BE2C (cell line): ENCODE results near the gene G2E3.
"Not testable (repeated sequence)": the region's sequence is repeated elsewhere in the genome, so short reads cannot be mapped to it uniquely, and the experiment has no call there.

Experiments
- DNase-seq: peaks from one replicate; pipeline ENCODE4 v3.0.0-alpha.2; 2020
- H3K27me3 ChIP-seq: fragments of 250-450 bp; sonication (Bioruptor Pico); 2 replicates; pipeline ENCODE4 v1.5.1; 2020; ENCODE audit warnings: mild to moderate bottlenecking
- H3K36me3 ChIP-seq: fragments of 250-450 bp; sonication (Bioruptor Pico); 2 replicates; pipeline ENCODE4 v1.5.1; 2020; ENCODE audit warnings: mild to moderate bottlenecking
- H3K4me1 ChIP-seq: fragments of 250-450 bp; sonication (Bioruptor Pico); 2 replicates; pipeline ENCODE4 v1.5.1; 2020
- H3K4me3 ChIP-seq: 2 replicates; pipeline ENCODE4 v1.5.1; 2011; ENCODE audit warnings: low read depth, low read length
- H3K9me3 ChIP-seq: fragments of 250-450 bp; sonication (Bioruptor Pico); 2 replicates; pipeline ENCODE4 v1.5.1; 2020
- CTCF ChIP-seq: IDR thresholded peaks from 2 replicates; pipeline ENCODE4 v1.5.1; 2012; ENCODE audit warnings: mild to moderate bottlenecking, low read depth, low read length

Gene G2E3

GRCh38 chr14:30632730-30633129 is 73.8 kb downstream of the G2E3 start:
- TF ChIP-seq CTCF = no peak
- no peak overlapping the region for H3K4me3 ChIP-seq
- H3K27me3 ChIP-seq = no peaks in the 10 kb centered on the region
- no peak for DNase-seq
- no peaks in the 10 kb centered on the region for H3K9me3 ChIP-seq
- H3K4me1 ChIP-seq = no peaks in the 10 kb centered on the region
- peaks cover 9% of the 10 kb centered on the region for H3K36me3 ChIP-seq

- H3K4me1 ChIP-seq = no peaks in the 10 kb centered on the region
- no peak for TF ChIP-seq CTCF
- H3K4me3 ChIP-seq = no peak overlapping the region
- no peak for DNase-seq
- H3K27me3 ChIP-seq = no peaks in the 10 kb centered on the region
- H3K9me3 ChIP-seq = no peaks in the 10 kb centered on the region
- peaks cover 17% of the 10 kb centered on the region for H3K36me3 ChIP-seq
These were observed 80.0 kb downstream of the G2E3 start for GRCh38 chr14:30638926-30639325.

GRCh38 chr14:30641207-30641606 is 82.2 kb downstream of the G2E3 start:
- H3K4me3 ChIP-seq = no peak overlapping the region
- H3K27me3 ChIP-seq = no peaks in the 10 kb centered on the region
- no peak for TF ChIP-seq CTCF
- H3K4me1 ChIP-seq = no peaks in the 10 kb centered on the region
- H3K36me3 ChIP-seq = peaks cover 15% of the 10 kb centered on the region
- DNase-seq = no peak
- no peaks in the 10 kb centered on the region for H3K9me3 ChIP-seq

DNA sequence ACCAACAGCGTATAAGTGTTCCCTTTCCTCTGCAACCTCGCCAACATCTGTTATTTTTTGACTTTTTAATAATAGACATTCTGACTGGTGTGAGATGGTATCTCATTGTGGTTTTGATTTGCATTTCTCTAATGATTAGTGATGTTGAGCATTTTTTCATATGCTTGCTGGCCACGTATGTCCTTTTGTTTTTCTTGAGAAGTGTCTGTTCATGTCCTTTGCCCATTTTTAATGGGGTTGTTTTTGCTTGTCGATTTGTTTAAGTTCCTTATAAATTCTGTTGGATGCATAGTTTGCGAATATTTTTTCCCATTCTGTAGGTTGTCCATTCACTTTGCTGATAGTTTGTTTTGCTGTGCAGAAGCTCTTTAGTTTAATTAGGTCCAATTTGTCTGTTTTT is 85.5 kb downstream of the G2E3 start:
- not testable (repeated sequence) for H3K4me3 ChIP-seq, H3K4me1 ChIP-seq, DNase-seq, H3K9me3 ChIP-seq, H3K27me3 ChIP-seq
- peaks cover 17% of the 10 kb centered on the region for H3K36me3 ChIP-seq

DNA sequence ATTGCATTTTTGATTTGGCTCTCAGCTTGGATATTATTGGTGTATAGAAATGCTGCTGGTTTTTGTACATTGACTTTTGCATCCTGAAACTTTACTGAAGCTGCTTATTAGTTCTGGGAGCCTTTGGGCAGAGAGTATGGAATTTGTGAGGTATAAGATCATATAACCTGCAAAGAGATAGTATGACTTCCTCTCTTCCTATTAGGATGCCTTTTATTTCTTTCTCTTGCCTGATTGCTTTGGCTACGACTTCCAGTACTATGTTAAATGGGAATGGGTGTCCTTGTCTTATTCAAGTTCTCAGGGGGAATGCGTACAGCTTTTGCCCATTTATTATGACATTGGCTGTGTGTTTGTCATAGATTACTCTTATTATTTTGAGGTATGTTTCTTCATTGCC is 86.6 kb downstream of the G2E3 start:
- H3K36me3 ChIP-seq = peaks cover 26% of the 10 kb centered on the region

DNA sequence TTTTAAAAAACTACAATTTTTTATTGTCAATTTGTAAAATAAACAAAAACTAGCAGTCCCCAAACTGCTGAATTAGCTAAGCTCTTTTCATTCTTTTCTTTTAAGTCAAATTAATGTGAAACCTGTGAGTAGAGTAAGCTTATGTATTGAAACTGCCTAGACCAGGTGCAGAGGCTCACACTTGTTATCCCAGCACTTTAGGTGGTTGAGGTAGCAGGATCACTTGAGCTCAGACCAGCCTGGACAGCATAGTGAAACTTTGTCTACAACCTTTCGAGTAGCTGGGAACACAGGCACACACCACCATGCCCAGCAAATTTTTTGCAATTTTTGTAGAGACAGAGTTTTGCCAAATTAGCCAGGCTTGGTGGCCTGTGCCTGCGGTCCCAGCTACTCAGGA is 89.5 kb downstream of the G2E3 start:
- no peaks in the 10 kb centered on the region for H3K27me3 ChIP-seq
- no peaks in the 10 kb centered on the region for H3K9me3 ChIP-seq
- no peak for DNase-seq
- no peaks in the 10 kb centered on the region for H3K4me1 ChIP-seq
- no peak overlapping the region for H3K4me3 ChIP-seq
- H3K36me3 ChIP-seq = peaks cover 29% of the 10 kb centered on the region
- no peak for TF ChIP-seq CTCF

More for the DNA sequence above, 86.6 kb downstream of the G2E3 start:
- Histone ChIP-seq H3K9me3 (no peaks in the 10 kb centered on the region), H3K4me3 (no peak overlapping the region), H3K4me1 (no peaks in the 10 kb centered on the region), H3K27me3 (no peaks in the 10 kb centered on the region)
- no peak for TF ChIP-seq CTCF
- no peak for DNase-seq

GRCh38 chr14:30651937-30652336 is 93.0 kb downstream of the G2E3 start:
- no peak for DNase-seq
- H3K27me3 ChIP-seq = no peaks in the 10 kb centered on the region
- H3K4me1 ChIP-seq = no peaks in the 10 kb centered on the region
- H3K9me3 ChIP-seq = no peaks in the 10 kb centered on the region
- TF ChIP-seq CTCF = no peak
- H3K36me3 ChIP-seq = peaks cover 33% of the 10 kb centered on the region
- no peak overlapping the region for H3K4me3 ChIP-seq
